HFF-Myc (cell line): ENCODE measurements around the gene EMP2.
A peak's percentile ranks its signal among the peaks of the same experiment; 100 is the strongest.

Experiments used
- DNase-seq: peaks from one replicate; pipeline ENCODE4 v3.0.0-alpha.2; 2011; ENCODE audit warnings: low read depth; ENCODE audit errors: extremely low read depth
- H3K4me3 ChIP-seq: replicated peaks from 2 replicates; pipeline ENCODE4 v1.5.1; 2011; ENCODE audit warnings: low read depth, mild to moderate bottlenecking, control low read depth, low read length
- TF ChIP-seq, protein P1 (sequence below): IDR thresholded peaks from 2 replicates; pipeline ENCODE4 v1.5.1; 2012; ENCODE audit warnings: mild to moderate bottlenecking, low read depth, low read length, control low read depth; ENCODE audit errors: missing control alignments

The EMP2 gene

DNA sequence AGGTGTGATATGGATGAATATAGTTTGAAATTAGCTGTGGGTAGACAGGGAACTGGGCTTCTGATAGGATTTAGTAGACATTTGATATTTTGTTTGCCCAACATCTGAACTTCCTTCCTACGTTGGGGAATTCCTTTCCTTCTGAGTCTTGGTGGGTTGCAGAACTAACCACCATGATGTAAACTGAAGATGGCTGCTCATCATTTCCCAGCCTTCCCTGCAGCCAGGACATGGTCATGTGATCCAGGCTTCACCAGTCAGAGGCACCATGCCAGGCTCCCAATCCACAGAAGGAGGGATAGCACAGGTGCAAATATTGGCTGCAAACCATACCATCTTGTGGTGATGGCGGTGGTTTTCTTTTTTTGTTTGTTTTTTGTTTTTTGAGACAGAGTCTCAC is 57.4 kb downstream of the EMP2 start:
- TF ChIP-seq, protein P1, sequence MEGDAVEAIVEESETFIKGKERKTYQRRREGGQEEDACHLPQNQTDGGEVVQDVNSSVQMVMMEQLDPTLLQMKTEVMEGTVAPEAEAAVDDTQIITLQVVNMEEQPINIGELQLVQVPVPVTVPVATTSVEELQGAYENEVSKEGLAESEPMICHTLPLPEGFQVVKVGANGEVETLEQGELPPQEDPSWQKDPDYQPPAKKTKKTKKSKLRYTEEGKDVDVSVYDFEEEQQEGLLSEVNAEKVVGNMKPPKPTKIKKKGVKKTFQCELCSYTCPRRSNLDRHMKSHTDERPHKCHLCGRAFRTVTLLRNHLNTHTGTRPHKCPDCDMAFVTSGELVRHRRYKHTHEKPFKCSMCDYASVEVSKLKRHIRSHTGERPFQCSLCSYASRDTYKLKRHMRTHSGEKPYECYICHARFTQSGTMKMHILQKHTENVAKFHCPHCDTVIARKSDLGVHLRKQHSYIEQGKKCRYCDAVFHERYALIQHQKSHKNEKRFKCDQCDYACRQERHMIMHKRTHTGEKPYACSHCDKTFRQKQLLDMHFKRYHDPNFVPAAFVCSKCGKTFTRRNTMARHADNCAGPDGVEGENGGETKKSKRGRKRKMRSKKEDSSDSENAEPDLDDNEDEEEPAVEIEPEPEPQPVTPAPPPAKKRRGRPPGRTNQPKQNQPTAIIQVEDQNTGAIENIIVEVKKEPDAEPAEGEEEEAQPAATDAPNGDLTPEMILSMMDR, result no peak
- DNase-seq, result no peak

DNA sequence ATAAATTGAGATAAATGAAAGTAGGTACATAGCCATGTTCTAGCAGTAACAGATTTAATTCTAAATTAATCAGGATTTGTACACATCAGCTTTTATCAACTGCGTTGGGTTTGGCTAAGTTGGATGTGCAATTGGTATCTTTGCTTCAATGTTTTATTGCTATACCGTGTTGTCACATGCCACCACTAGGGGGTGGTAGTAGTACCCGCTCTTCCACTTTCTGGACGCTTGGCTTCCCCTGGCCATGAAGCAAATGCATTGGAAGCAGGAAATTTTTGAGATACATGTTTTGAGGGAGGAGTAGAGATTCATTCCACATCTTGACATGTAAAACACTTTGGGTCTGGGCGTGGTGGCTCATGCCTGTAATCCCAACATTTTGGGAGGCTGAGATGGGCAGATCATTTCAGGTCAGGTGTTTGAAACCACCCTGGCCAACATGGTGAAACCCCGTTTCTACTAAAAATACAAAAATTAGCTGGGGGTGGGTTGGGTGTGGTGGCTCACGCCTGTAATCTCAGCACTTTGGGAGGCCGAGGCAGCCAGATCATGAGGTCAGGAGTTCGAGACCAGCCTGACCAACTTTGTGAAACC is 58.6 kb downstream of the EMP2 start:
- H3K4me3 ChIP-seq, result no peak overlapping the region
- DNase-seq, result peak; percentile 67
- TF ChIP-seq, protein P1, result peak; percentile 88

More for the DNA sequence above, 57.4 kb downstream of the EMP2 start:
- no peak overlapping the region for H3K4me3 ChIP-seq

DNA sequence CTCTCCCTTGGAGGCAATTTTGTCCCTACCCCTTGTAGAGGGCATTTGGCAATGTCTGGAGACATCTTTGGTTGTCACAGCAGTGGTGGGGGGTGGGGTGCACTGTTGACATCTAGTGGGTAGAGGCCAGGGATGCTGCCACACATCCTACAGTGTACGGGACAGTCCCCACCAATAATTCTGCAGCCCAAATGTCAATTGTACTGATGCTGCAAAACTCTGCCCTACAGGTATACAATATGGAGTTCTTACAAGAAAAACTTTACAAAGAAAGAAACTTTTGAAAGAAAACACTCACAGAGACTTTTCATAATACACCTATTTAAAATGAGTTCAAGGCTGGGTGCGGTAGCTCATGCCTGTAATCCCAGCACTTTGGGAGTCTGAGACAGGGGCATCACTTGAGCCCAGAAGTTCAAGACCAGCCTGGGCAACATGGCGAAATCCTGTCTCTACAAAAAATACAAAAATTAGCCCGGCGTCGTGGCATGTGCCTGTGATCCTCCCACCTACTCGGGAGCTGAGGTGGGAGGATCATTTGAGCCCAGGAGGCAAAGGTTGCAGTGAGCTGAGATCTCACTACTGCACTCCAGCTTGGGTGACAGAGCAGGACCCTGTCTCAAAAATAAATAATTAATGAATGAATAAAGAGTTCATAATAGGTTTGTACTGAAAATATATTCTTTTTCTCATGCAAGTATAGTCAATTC is 59.4 kb downstream of the EMP2 start:
- TF ChIP-seq, protein P1, result no peak
- no peak overlapping the region for H3K4me3 ChIP-seq
- DNase-seq, result no peak

DNA sequence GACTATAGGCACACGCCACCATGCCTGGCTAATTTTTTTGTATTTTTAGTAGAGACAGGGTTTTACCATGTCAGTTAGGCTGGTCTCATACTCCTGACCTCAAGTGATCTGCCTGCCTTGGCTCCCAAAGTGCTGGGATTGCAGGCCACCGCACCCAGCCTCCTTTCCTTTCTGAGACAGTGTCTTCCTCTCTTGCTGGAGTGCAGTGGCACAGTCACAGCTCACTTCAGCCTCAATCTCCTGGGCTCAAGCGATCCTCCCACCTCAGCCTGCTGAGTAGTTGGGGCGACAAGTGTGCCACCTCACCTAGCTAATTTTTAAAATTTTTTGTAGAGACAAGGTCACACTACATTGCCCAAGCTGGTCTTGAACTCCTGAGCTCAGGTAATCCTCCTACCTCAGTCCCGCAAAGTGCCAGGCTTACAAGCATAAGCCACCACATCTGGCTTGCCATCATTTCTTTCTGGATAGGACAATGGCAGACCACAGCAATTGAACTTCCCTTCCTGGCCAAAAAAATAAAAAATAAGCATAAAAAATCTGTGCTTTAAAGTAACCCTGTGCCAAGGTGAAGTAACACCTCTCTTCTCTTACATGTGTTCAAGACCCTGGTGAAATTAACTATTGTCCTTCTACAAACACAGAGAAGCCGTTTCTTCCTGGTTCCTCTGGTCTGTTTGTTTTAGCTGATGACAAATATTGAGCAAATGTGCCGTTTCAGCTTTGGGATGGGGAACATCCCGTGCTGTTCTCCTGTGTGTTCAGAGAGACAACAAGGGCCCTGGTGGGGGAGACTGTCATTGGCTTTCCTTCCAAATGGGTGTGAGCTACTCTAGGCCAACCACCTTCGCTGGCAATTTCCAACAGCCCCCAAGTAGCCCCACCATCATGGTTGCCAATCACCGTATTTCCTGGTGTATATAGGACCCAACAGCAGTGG is 60.2 kb downstream of the EMP2 start:
- TF ChIP-seq, protein P1, result no peak
- DNase-seq, result no peak
- no peak overlapping the region for H3K4me3 ChIP-seq

DNA sequence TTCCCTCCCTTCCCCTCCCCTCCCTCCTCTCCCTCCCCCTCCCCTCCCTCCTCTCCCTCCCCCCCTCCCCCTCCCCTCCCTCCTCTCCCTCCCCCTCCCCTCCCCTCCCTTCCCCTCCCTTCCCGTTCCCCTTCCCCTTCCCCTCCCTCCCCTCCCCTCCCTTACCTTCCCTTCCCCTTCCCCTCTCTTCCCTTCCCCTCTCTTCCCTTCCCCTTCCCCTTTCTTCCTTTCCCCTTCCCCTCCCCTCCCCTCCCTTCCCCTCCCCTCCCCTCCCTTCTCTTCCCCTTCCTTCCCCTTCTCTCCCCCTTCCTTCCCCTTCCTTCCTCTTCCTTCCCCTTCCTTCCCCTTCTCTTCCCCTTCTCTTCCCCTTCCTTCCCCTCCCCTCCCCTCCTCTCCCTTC is 61.1 kb downstream of the EMP2 start:
- no peak overlapping the region for H3K4me3 ChIP-seq
- TF ChIP-seq, protein P1, result no peak
- no peak for DNase-seq

GRCh38 chr16:10518479-10519041 is 61.8 kb downstream of the EMP2 start:
- TF ChIP-seq, protein P1, result no peak

More at GRCh38 chr16:10518479-10519041, 61.8 kb downstream of the EMP2 start:
- H3K4me3 ChIP-seq, result no peak overlapping the region
- no peak for DNase-seq
